HepG2 (cell line): ENCODE results near the gene FAM234B. TPM values are rescaled to one million over a fixed set of nuclear protein-coding genes. Genes with fewer than 3 reads are reported as not detected.
A peak's percentile ranks its signal among the peaks of the same experiment; 100 is the strongest.

Experiments used
- AGO1 ChIP-seq: fragments of 200-400 bp; formaldehyde crosslinking; IDR thresholded peaks from 2 replicates; pipeline ENCODE4 v1.6.1; 2017; ENCODE audit warnings: mild to moderate bottlenecking, low read depth, low read length, moderate library complexity; ENCODE audit not compliant: poor library complexity, severe bottlenecking
- ARID5B ChIP-seq: IDR thresholded peaks from 2 replicates; pipeline ENCODE4 v1.4.0; 2020; ENCODE audit warnings: mild to moderate bottlenecking, missing genetic modification reagents
- GLMP ChIP-seq: sonication (generic); formaldehyde crosslinking; IDR thresholded peaks from 2 replicates; pipeline ENCODE4 v1.9.0; 2021; ENCODE audit warnings: missing genetic modification reagents, mild to moderate bottlenecking, borderline replicate concordance
- JUNB ChIP-seq: sonication (generic); formaldehyde crosslinking; IDR thresholded peaks from 2 replicates; pipeline ENCODE4 v1.8.0; 2022; ENCODE audit warnings: missing genetic modification reagents, mild to moderate bottlenecking, borderline replicate concordance
- JUND ChIP-seq: sonication (generic); formaldehyde crosslinking; IDR thresholded peaks from 2 replicates; pipeline ENCODE4 v1.8.0; 2022; ENCODE audit warnings: mild to moderate bottlenecking, missing genetic modification reagents
- NR2F1 ChIP-seq, 2 experiments: fragments of 450-650 bp in 1 of 2; formaldehyde crosslinking in 1 of 2; IDR thresholded peaks; 2 replicates each; pipeline versions ENCODE4 v1.5.0 to v1.6.1; 2016 to 2020; ENCODE audit warnings: mild to moderate bottlenecking in 1 of 2, missing compliant biosample characterization in 1 of 2, missing genetic modification reagents in 1 of 2, moderate library complexity in 1 of 2
- PAXIP1 ChIP-seq: sonication (generic); formaldehyde crosslinking; conservative IDR thresholded peaks from 2 replicates; pipeline ENCODE4 v1.4.0; 2020; ENCODE audit warnings: mild to moderate bottlenecking, missing genetic modification reagents, moderate library complexity
- POLR2G ChIP-seq: fragments of 200-400 bp; formaldehyde crosslinking; IDR thresholded peaks from 2 replicates; pipeline ENCODE4 v1.6.1; 2018; ENCODE audit warnings: mild to moderate bottlenecking, low read depth, low read length, moderate library complexity
- RBFOX2 ChIP-seq: fragments of 200-400 bp; formaldehyde crosslinking; IDR thresholded peaks from 2 replicates; pipeline ENCODE4 v1.6.1; 2017; ENCODE audit warnings: low read depth, mild to moderate bottlenecking, low read length
- TIGD3 ChIP-seq: sonication (generic); formaldehyde crosslinking; IDR thresholded peaks from 2 replicates; pipeline ENCODE4 v1.5.1; 2020; ENCODE audit warnings: mild to moderate bottlenecking, missing genetic modification reagents, borderline replicate concordance
- TOE1 ChIP-seq: sonication (generic); formaldehyde crosslinking; IDR thresholded peaks from 2 replicates; pipeline ENCODE4 v1.4.0; 2020; ENCODE audit warnings: mild to moderate bottlenecking, missing genetic modification reagents
- ZMYM4 ChIP-seq: sonication (generic); formaldehyde crosslinking; IDR thresholded peaks from 2 replicates; pipeline ENCODE4 v1.8.1; 2023; ENCODE audit warnings: mild to moderate bottlenecking, missing genetic modification reagents
- ZNF276 ChIP-seq: sonication (generic); formaldehyde crosslinking; IDR thresholded peaks from 2 replicates; pipeline ENCODE4 v1.4.0; 2020; ENCODE audit warnings: mild to moderate bottlenecking, low read depth, missing genetic modification reagents
- ZNF460 ChIP-seq: sonication (generic); formaldehyde crosslinking; IDR thresholded peaks from 2 replicates; pipeline ENCODE4 v1.5.1; 2020; ENCODE audit warnings: missing genetic modification reagents, mild to moderate bottlenecking, borderline replicate concordance
- ZNF589 ChIP-seq: sonication (generic); formaldehyde crosslinking; conservative IDR thresholded peaks from 2 replicates; pipeline ENCODE4 v1.8.0; 2022; ENCODE audit warnings: mild to moderate bottlenecking, moderate library complexity, missing genetic modification reagents
- ZSCAN22 ChIP-seq: sonication (generic); formaldehyde crosslinking; IDR thresholded peaks from 2 replicates; pipeline ENCODE4 v1.4.0; 2020; ENCODE audit warnings: mild to moderate bottlenecking, missing genetic modification reagents
- polyA plus RNA-seq, 8 experiments: library from polyadenylated mRNA; depleted of rRNA in 3 of 8; stranded (reverse) in 7 of 8; unstranded in 1 of 8; fragments of >200 nt; fragmentation: Illumina TruSeq in 4 of 8; extraction: Trizol in 4 of 8; gene quantifications; 2 replicates each; pipeline versions ENCODE4 v1.2.1 to v1.2.3, GENCODE V29; 2011 to 2016; ENCODE audit warnings: low read depth in 4 of 8, missing spikeins in 1 of 8, mixed read lengths in 1 of 8; ENCODE audit not compliant: insufficient read depth in 1 of 8
- total RNA-seq, 5 experiments: library from RNA; depleted of rRNA; stranded (reverse); fragments of >200 nt; fragmentation: Illumina TruSeq; extraction: Trizol; gene quantifications; 2 replicates each; pipeline ENCODE4 v1.2.3, GENCODE V29; 2016; ENCODE audit warnings: low read depth in 1 of 5

The FAM234B gene
- total and polyA plus RNA-seq, 2 of the 13 experiments (the other 11 are each of a cell fraction or from before 2014, with no cell fraction given) = 7.8 to 13.8 TPM

GRCh38 chr12:13079440-13079906, 35.3 kb downstream of the FAM234B start (continued):
- peak; percentile 93 for TF ChIP-seq ARID5B (CRISPR knock-in tag)
- TF ChIP-seq TOE1 (CRISPR knock-in tag) = no peak
- TF ChIP-seq ZNF276 (CRISPR knock-in tag) = no peak
- TF ChIP-seq JUND (CRISPR knock-in tag) = no peak
- peak; percentile 76 for TF ChIP-seq ZMYM4 (CRISPR knock-in tag)
- TF ChIP-seq POLR2G = no peak
- no peak for TF ChIP-seq NR2F1 (CRISPR knock-in tag; IDR thresholded peaks at IDR 0.05)
- no peak for TF ChIP-seq ZNF460 (CRISPR knock-in tag)
- no peak for TF ChIP-seq AGO1
- no peak for TF ChIP-seq JUNB
- TF ChIP-seq GLMP (CRISPR knock-in tag) = no peak
- no peak for TF ChIP-seq TIGD3 (CRISPR knock-in tag)
- TF ChIP-seq RBFOX2 = no peak
- no peak for TF ChIP-seq ZSCAN22 (CRISPR knock-in tag)
- no peak for TF ChIP-seq ZNF589
- TF ChIP-seq PAXIP1 (CRISPR knock-in tag) = peak; percentile 94
